HG03378 (cell line): ENCODE results near the gene UBR4.
"Not testable (repeated sequence)": the region's sequence is repeated elsewhere in the genome, so short reads cannot be mapped to it uniquely, and the experiment has no call there.

Source experiments
- ATAC-seq: cut with Tn5 transposase; IDR thresholded peaks from one replicate; pipeline ENCODE4 v1.9.1; 2021; ENCODE audit warnings: mild to moderate bottlenecking, moderate library complexity; ENCODE audit not compliant: unreplicated experiment

UBR4 gene

GRCh38 chr1:19220080-19220846, 10.2 kb upstream of the UBR4 start:
- ATAC-seq, result no peak

- ATAC-seq, result no peak
Measured at GRCh38 chr1:19219451-19219850, 9.4 kb upstream of the UBR4 start.

- not testable (repeated sequence) for ATAC-seq
Measured at GRCh38 chr1:19216585-19216984, 6.5 kb upstream of the UBR4 start.

GRCh38 chr1:19213580-19213979, 3.5 kb upstream of the UBR4 start:
- no peak for ATAC-seq

GRCh38 chr1:19212167-19212566, 2.1 kb upstream of the UBR4 start:
- ATAC-seq, result no peak

GRCh38 chr1:19210772-19211549, 895 bp upstream of the UBR4 start:
- no peak for ATAC-seq

- ATAC-seq, result peak; percentile 48
Measured at GRCh38 chr1:19209439-19209989, 552 bp downstream of the UBR4 start.

- no peak for ATAC-seq
Measured at GRCh38 chr1:19208710-19209438, 1.2 kb downstream of the UBR4 start.

- ATAC-seq, result no peak
Measured at GRCh38 chr1:19206947-19207346, 3.1 kb downstream of the UBR4 start.

- no peak for ATAC-seq
Measured at GRCh38 chr1:19205845-19206244, 4.2 kb downstream of the UBR4 start.

GRCh38 chr1:19205403-19205802, 4.7 kb downstream of the UBR4 start:
- ATAC-seq, result no peak

GRCh38 chr1:19204446-19205266, 5.4 kb downstream of the UBR4 start:
- no peak for ATAC-seq

GRCh38 chr1:19203440-19203839, 6.6 kb downstream of the UBR4 start:
- ATAC-seq, result no peak

GRCh38 chr1:19202396-19202795, 7.7 kb downstream of the UBR4 start:
- no peak for ATAC-seq

GRCh38 chr1:19199969-19200604, 10.0 kb downstream of the UBR4 start:
- ATAC-seq, result no peak

GRCh38 chr1:19199329-19199968, 10.6 kb downstream of the UBR4 start:
- no peak for ATAC-seq

- ATAC-seq, result no peak
Measured at GRCh38 chr1:19198820-19199219, 11.2 kb downstream of the UBR4 start.

GRCh38 chr1:19197845-19198244, 12.2 kb downstream of the UBR4 start:
- ATAC-seq, result no peak

GRCh38 chr1:19196331-19196730, 13.7 kb downstream of the UBR4 start:
- ATAC-seq, result no peak
